Neural cell (in vitro differentiated cells): ENCODE measurements around the gene TAB2.

Source experiments
- EP300 ChIP-seq: fragments of 450-650 bp; conservative IDR thresholded peaks from 2 replicates; pipeline ENCODE4 v1.6.1; 2014; ENCODE audit warnings: antibody characterized with exemption, mild to moderate bottlenecking, moderate library complexity; ENCODE audit not compliant: poor library complexity, severe bottlenecking
- EZH2 ChIP-seq: fragments of 200-600, 300-800 bp; shearing (Covaris generic), sonication (generic); IDR thresholded peaks from 2 replicates; pipeline ENCODE4 v1.6.1; 2014; ENCODE audit warnings: antibody characterized with exemption, low read length, borderline replicate concordance, mild to moderate bottlenecking; ENCODE audit not compliant: insufficient read depth, poor library complexity, severe bottlenecking
- POLR2AphosphoS5 ChIP-seq: IDR thresholded peaks from 2 replicates; pipeline ENCODE4 v1.6.1; 2012
- RAD21 ChIP-seq: fragments of 450-650 bp; conservative IDR thresholded peaks from 2 replicates; pipeline ENCODE4 v1.6.1; 2014; ENCODE audit warnings: antibody characterized with exemption, mild to moderate bottlenecking, moderate library complexity
- SMC3 ChIP-seq: fragments of 450-650 bp; conservative IDR thresholded peaks from 2 replicates; pipeline ENCODE4 v1.6.1; 2014; ENCODE audit warnings: antibody characterized with exemption, mild to moderate bottlenecking, moderate library complexity; ENCODE audit not compliant: poor library complexity
- TAF1 ChIP-seq: IDR thresholded peaks from 2 replicates; pipeline ENCODE4 v1.6.1; 2012; ENCODE audit warnings: low read depth
- TF ChIP-seq, protein P1 (sequence below): fragments of 450-650 bp; IDR thresholded peaks from 2 replicates; pipeline ENCODE4 v1.5.1; 2014; ENCODE audit warnings: antibody characterized with exemption, mild to moderate bottlenecking, moderate library complexity; ENCODE audit not compliant: poor library complexity, severe bottlenecking

DNA sequence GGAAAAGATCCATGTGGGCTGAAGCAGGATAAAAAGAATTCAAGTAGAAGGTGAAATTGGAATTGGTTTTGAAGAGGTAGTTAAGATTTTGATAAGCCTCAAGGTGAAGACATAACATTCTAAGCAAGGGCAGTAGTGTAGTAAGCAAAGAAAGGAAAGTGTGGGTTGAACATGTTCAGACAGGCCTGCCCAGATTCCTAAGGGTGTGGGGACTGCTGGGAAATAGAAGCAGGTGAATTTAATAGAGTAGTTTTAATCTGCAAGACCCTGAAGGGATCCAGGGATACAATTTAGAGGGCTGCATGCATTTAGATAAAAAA, 19.1 kb downstream of the TAB2 start:
- TF ChIP-seq, protein P1, sequence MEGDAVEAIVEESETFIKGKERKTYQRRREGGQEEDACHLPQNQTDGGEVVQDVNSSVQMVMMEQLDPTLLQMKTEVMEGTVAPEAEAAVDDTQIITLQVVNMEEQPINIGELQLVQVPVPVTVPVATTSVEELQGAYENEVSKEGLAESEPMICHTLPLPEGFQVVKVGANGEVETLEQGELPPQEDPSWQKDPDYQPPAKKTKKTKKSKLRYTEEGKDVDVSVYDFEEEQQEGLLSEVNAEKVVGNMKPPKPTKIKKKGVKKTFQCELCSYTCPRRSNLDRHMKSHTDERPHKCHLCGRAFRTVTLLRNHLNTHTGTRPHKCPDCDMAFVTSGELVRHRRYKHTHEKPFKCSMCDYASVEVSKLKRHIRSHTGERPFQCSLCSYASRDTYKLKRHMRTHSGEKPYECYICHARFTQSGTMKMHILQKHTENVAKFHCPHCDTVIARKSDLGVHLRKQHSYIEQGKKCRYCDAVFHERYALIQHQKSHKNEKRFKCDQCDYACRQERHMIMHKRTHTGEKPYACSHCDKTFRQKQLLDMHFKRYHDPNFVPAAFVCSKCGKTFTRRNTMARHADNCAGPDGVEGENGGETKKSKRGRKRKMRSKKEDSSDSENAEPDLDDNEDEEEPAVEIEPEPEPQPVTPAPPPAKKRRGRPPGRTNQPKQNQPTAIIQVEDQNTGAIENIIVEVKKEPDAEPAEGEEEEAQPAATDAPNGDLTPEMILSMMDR, result no peak
- TF ChIP-seq POLR2AphosphoS5 (no peak), EZH2 (no peak), EP300 (no peak), TAF1 (no peak), RAD21 (no peak), SMC3 (no peak)
